ENCODE results near the gene HYCC2.
"Not testable (repeated sequence)": the region's sequence is repeated elsewhere in the genome, so short reads cannot be mapped to it uniquely, and the experiment has no call there.

HYCC2 gene

DNA sequence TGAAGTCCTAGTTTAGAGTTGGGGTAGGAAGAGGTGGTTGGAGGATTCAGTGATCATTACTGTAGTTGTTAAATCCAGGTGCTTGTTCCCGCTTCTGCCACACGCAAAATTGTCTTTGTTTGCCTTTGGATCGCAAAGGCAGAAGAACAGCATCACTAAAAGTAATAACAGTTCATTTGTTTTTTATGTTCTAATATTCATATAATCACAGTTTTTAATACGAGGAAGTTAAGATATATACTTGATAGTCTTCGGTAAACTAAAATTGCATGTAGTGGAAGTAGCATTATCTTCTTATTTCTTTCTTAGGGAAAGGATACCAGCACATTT is 695 bp upstream of the HYCC2 start:
- peak overlapping the region; percentile 95; the same call in 1 of the 2 replicates for H3K4me3 ChIP-seq (ENCODE audit: low read length)
- no peak for DNase-seq (ENCODE audit: low read depth, low spot score)
- no peaks in the 10 kb centered on the region for H3K4me1 ChIP-seq (ENCODE audit: control insufficient read depth, insufficient read depth, low read length)
- no peaks in the 10 kb centered on the region for H3K36me3 ChIP-seq (ENCODE audit: control insufficient read depth, insufficient read depth, low read length)
- no CpG with 5 or more reads among the region's 5 CpGs for WGBS (ENCODE audit: insufficient coverage, insufficient read length)
- H3K9me3 ChIP-seq (ENCODE audit: control insufficient read depth, insufficient read depth, low read length) = no peaks in the 10 kb centered on the region
- H3K27ac ChIP-seq (ENCODE audit: low read length) = no peak overlapping the region
- no peaks in the 10 kb centered on the region for H3K27me3 ChIP-seq (ENCODE audit: control insufficient read depth, insufficient read depth, low read length)

GRCh38 chr2:201070948-201071478 is 458 bp downstream of the HYCC2 start:
- H3K4me1 ChIP-seq (ENCODE audit: control insufficient read depth, insufficient read depth, low read length) = no peaks in the 10 kb centered on the region
- H3K4me3 ChIP-seq (ENCODE audit: low read length) = peak overlapping the region; percentile 95
- no peaks in the 10 kb centered on the region for H3K9me3 ChIP-seq (ENCODE audit: control insufficient read depth, insufficient read depth, low read length)
- WGBS (ENCODE audit: insufficient coverage, insufficient read length) = no CpG with 5 or more reads among the region's 21 CpGs
- DNase-seq (ENCODE audit: low read depth, low spot score) = no peak
- no peak overlapping the region for H3K27ac ChIP-seq (ENCODE audit: low read length)
- no peaks in the 10 kb centered on the region for H3K36me3 ChIP-seq (ENCODE audit: control insufficient read depth, insufficient read depth, low read length)
- H3K27me3 ChIP-seq (ENCODE audit: control insufficient read depth, insufficient read depth, low read length) = no peaks in the 10 kb centered on the region

DNA sequence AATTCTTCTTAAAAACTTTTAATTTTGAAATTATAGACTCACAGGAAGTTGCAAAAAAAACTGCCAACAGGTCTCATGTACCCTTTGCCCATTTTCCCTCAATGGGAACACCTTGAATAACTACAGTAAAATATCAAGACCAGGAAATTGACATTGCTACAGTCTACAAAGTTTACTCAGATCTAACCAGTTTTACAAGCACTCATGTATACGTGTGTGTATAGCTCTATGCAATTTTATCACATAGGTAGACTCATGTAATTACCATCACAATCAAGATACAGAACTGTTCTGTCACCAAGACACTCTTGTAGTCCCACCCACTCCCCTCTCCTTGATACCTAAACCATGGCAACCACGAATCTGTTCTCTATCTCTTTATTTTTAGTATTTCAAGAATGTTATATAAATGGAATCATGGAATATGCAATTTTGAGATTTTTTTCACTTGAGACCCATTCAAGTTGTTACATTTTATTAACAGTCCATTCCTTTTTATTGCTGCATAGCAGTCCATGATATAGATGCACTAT is 6.6 kb downstream of the HYCC2 start:
- Histone ChIP-seq H3K27me3 (ENCODE audit: control insufficient read depth, insufficient read depth, low read length) (no peaks in the 10 kb centered on the region), H3K4me3 (ENCODE audit: low read length) (no peak overlapping the region), H3K36me3 (ENCODE audit: control insufficient read depth, insufficient read depth, low read length) (no peaks in the 10 kb centered on the region), H3K9me3 (ENCODE audit: control insufficient read depth, insufficient read depth, low read length) (no peaks in the 10 kb centered on the region), H3K27ac (ENCODE audit: low read length) (no peak overlapping the region), H3K4me1 (ENCODE audit: control insufficient read depth, insufficient read depth, low read length) (no peaks in the 10 kb centered on the region)
- no CpG with 5 or more reads among the region's 2 CpGs for WGBS (ENCODE audit: insufficient coverage, insufficient read length)
- no peak for DNase-seq (ENCODE audit: low read depth, low spot score)

- H3K36me3 ChIP-seq (ENCODE audit: control insufficient read depth, insufficient read depth, low read length); H3K4me1 ChIP-seq (ENCODE audit: control insufficient read depth, insufficient read depth, low read length); H3K27me3 ChIP-seq (ENCODE audit: control insufficient read depth, insufficient read depth, low read length); H3K27ac ChIP-seq (ENCODE audit: low read length); DNase-seq (ENCODE audit: low read depth, low spot score); H3K4me3 ChIP-seq (ENCODE audit: low read length); H3K9me3 ChIP-seq (ENCODE audit: control insufficient read depth, insufficient read depth, low read length): not testable (repeated sequence)
- no CpG with 5 or more reads among the region's 5 CpGs for WGBS (ENCODE audit: insufficient coverage, insufficient read length)
Observed at GRCh38 chr2:201063516-201063915, 8.0 kb downstream of the HYCC2 start.

GRCh38 chr2:201059961-201060755 is 11.3 kb downstream of the HYCC2 start:
- no peak for DNase-seq (ENCODE audit: low read depth, low spot score)
- H3K27ac ChIP-seq (ENCODE audit: low read length) = no peak overlapping the region
- H3K9me3 ChIP-seq (ENCODE audit: control insufficient read depth, insufficient read depth, low read length) = no peaks in the 10 kb centered on the region
- WGBS (ENCODE audit: insufficient coverage, insufficient read length) = no CpG with 5 or more reads among the region's 10 CpGs
- no peaks in the 10 kb centered on the region for H3K4me1 ChIP-seq (ENCODE audit: control insufficient read depth, insufficient read depth, low read length)
- no peaks in the 10 kb centered on the region for H3K36me3 ChIP-seq (ENCODE audit: control insufficient read depth, insufficient read depth, low read length)
- no peak overlapping the region for H3K4me3 ChIP-seq (ENCODE audit: low read length)
- no peaks in the 10 kb centered on the region for H3K27me3 ChIP-seq (ENCODE audit: control insufficient read depth, insufficient read depth, low read length)

- no peak for DNase-seq (ENCODE audit: low read depth, low spot score)
- Histone ChIP-seq H3K4me3 (ENCODE audit: low read length) (no peak overlapping the region), H3K9me3 (ENCODE audit: control insufficient read depth, insufficient read depth, low read length) (no peaks in the 10 kb centered on the region), H3K27me3 (ENCODE audit: control insufficient read depth, insufficient read depth, low read length) (no peaks in the 10 kb centered on the region), H3K4me1 (ENCODE audit: control insufficient read depth, insufficient read depth, low read length) (no peaks in the 10 kb centered on the region), H3K27ac (ENCODE audit: low read length) (no peak overlapping the region), H3K36me3 (ENCODE audit: control insufficient read depth, insufficient read depth, low read length) (no peaks in the 10 kb centered on the region)
- no CpG with 5 or more reads among the region's 1 CpG for whole genome bisulfite sequencing (ENCODE audit: insufficient coverage, insufficient read length)
Observed at GRCh38 chr2:201058914-201059313, 12.6 kb downstream of the HYCC2 start.

DNA sequence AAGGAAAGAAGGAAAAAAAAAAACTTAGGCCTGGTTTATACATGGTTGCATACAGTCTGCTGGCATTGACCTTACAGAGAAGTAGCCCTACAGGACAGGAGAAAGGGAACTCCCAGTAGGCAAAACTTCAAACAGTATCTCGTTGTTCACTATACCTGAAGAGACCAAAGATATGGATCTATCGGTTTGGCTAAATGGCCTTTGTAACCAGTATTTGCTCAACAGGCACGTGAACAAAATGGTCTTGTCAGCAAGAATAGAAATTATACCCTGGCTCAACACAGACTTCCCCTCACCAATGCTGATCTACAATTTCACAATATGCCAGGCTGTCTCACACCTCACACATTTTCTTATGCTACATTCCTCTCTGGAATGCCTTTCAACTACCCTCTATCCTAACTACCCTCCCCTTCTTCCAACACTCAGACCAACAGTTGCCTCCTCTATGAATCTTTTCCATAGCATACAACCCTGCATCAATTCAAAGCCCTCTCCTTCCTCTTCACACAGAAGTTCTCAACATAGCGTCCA is 13.7 kb downstream of the HYCC2 start:
- no CpG with 5 or more reads among the region's 4 CpGs for WGBS (ENCODE audit: insufficient coverage, insufficient read length)
- Histone ChIP-seq H3K4me3 (ENCODE audit: low read length) (no peak overlapping the region), H3K36me3 (ENCODE audit: control insufficient read depth, insufficient read depth, low read length) (no peaks in the 10 kb centered on the region), H3K27me3 (ENCODE audit: control insufficient read depth, insufficient read depth, low read length) (no peaks in the 10 kb centered on the region), H3K9me3 (ENCODE audit: control insufficient read depth, insufficient read depth, low read length) (no peaks in the 10 kb centered on the region), H3K27ac (ENCODE audit: low read length) (no peak overlapping the region), H3K4me1 (ENCODE audit: control insufficient read depth, insufficient read depth, low read length) (no peaks in the 10 kb centered on the region)
- no peak for DNase-seq (ENCODE audit: low read depth, low spot score)

DNA sequence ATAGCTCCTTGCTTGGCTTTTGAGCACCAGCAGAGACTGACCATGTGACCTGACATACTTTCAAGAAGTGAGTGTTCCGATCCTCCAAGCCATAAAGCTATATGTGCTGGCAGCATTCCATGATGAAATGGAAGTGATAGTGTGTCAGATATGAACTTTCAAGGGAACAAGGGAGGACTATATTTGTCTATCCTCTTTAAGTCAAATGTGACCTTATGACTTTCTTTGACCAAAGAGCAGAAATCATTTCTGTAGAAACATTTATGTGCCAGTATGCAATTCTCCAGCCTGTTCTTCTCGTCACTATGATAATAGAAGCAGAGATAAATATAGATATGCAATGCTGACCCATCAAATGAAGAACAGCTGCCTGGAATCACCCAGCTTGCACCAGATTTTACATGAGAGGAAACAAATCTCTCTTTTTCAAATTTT is 14.4 kb downstream of the HYCC2 start:
- no peaks in the 10 kb centered on the region for H3K36me3 ChIP-seq (ENCODE audit: control insufficient read depth, insufficient read depth, low read length)
- H3K4me3 ChIP-seq (ENCODE audit: low read length) = no peak overlapping the region
- no peaks in the 10 kb centered on the region for H3K4me1 ChIP-seq (ENCODE audit: control insufficient read depth, insufficient read depth, low read length)
- no CpG with 5 or more reads among the region's 2 CpGs for WGBS (ENCODE audit: insufficient coverage, insufficient read length)
- H3K27me3 ChIP-seq (ENCODE audit: control insufficient read depth, insufficient read depth, low read length) = no peaks in the 10 kb centered on the region
- no peak overlapping the region for H3K27ac ChIP-seq (ENCODE audit: low read length)
- no peaks in the 10 kb centered on the region for H3K9me3 ChIP-seq (ENCODE audit: control insufficient read depth, insufficient read depth, low read length)
- no peak for DNase-seq (ENCODE audit: low read depth, low spot score)

GRCh38 chr2:201049455-201049854 is 22.0 kb downstream of the HYCC2 start:
- no peak for DNase-seq (ENCODE audit: low read depth, low spot score)
- H3K4me1 ChIP-seq (ENCODE audit: control insufficient read depth, insufficient read depth, low read length) = no peaks in the 10 kb centered on the region
- H3K27ac ChIP-seq (ENCODE audit: low read length) = no peak overlapping the region
- H3K27me3 ChIP-seq (ENCODE audit: control insufficient read depth, insufficient read depth, low read length) = no peaks in the 10 kb centered on the region
- no peak overlapping the region for H3K4me3 ChIP-seq (ENCODE audit: low read length)
- WGBS (ENCODE audit: insufficient coverage, insufficient read length) = no CpG with 5 or more reads among the region's 11 CpGs
- no peaks in the 10 kb centered on the region for H3K9me3 ChIP-seq (ENCODE audit: control insufficient read depth, insufficient read depth, low read length)
- H3K36me3 ChIP-seq (ENCODE audit: control insufficient read depth, insufficient read depth, low read length) = no peaks in the 10 kb centered on the region

GRCh38 chr2:201046881-201047280 is 24.6 kb downstream of the HYCC2 start:
- Histone ChIP-seq H3K36me3 (ENCODE audit: control insufficient read depth, insufficient read depth, low read length) (no peaks in the 10 kb centered on the region), H3K9me3 (ENCODE audit: control insufficient read depth, insufficient read depth, low read length) (no peaks in the 10 kb centered on the region), H3K27ac (ENCODE audit: low read length) (no peak overlapping the region), H3K27me3 (ENCODE audit: control insufficient read depth, insufficient read depth, low read length) (no peaks in the 10 kb centered on the region), H3K4me3 (ENCODE audit: low read length) (no peak overlapping the region), H3K4me1 (ENCODE audit: control insufficient read depth, insufficient read depth, low read length) (no peaks in the 10 kb centered on the region)
- DNase-seq (ENCODE audit: low read depth, low spot score) = no peak
- WGBS (ENCODE audit: insufficient coverage, insufficient read length) = no CpG with 5 or more reads among the region's 2 CpGs

All from iPS DF 6.9 (cell line).